ENCODE results near the gene HEATR5A.
"Not testable (repeated sequence)": the region's sequence is repeated elsewhere in the genome, so short reads cannot be mapped to it uniquely, and the experiment has no call there.

HEATR5A gene

GRCh38 chr14:31420319-31421111, at the start of gene HEATR5A:
Gene HEATR5A (minus strand): TSS chr14:31420550. CDS start chr14:31402975, 17,575 bp downstream.
- H3K4me3 ChIP-seq (ENCODE audit: low read length): peak within 1 kb of the TSS; percentile 85
- TF ChIP-seq CTCF (IDR thresholded peaks at IDR 0.05; ENCODE audit: insufficient read depth, low read depth, low read length, missing control alignments): no peak
- DNase-seq (ENCODE audit: low read depth): peak; percentile 96

- no peak for TF ChIP-seq CTCF (IDR thresholded peaks at IDR 0.05; ENCODE audit: insufficient read depth, low read depth, low read length, missing control alignments)
- no peak overlapping the region for H3K4me3 ChIP-seq (ENCODE audit: low read length)
- DNase-seq (ENCODE audit: low read depth): no peak
Observed at GRCh38 chr14:31466554-31466953, 46.2 kb upstream of the HEATR5A start.

GRCh38 chr14:31465111-31465510, 44.8 kb upstream of the HEATR5A start:
- TF ChIP-seq CTCF (IDR thresholded peaks at IDR 0.05; ENCODE audit: insufficient read depth, low read depth, low read length, missing control alignments): no peak
- no peak for DNase-seq (ENCODE audit: low read depth)
- H3K4me3 ChIP-seq (ENCODE audit: low read length): no peak overlapping the region

GRCh38 chr14:31462450-31462849, 42.1 kb upstream of the HEATR5A start:
- peak; percentile 85 for DNase-seq (ENCODE audit: low read depth)
- not testable (repeated sequence) for H3K4me3 ChIP-seq (ENCODE audit: low read length)

- no peak for TF ChIP-seq CTCF (IDR thresholded peaks at IDR 0.05; ENCODE audit: insufficient read depth, low read depth, low read length, missing control alignments)
- H3K4me3 ChIP-seq (ENCODE audit: low read length): no peak overlapping the region
- no peak for DNase-seq (ENCODE audit: low read depth)
Observed at GRCh38 chr14:31461545-31461944, 41.2 kb upstream of the HEATR5A start.

- H3K4me3 ChIP-seq (ENCODE audit: low read length): peak overlapping the region; percentile 87
- no peak for TF ChIP-seq CTCF (IDR thresholded peaks at IDR 0.05; ENCODE audit: insufficient read depth, low read depth, low read length, missing control alignments)
- DNase-seq (ENCODE audit: low read depth): peak; percentile 13
Observed at GRCh38 chr14:31457665-31458659, 37.6 kb upstream of the HEATR5A start.
